Stimulated activated CD4-positive, alpha-beta T cell treated with anti-CD3 and anti-CD28 coated beads, Interleukin-2, amount 100 ng/mL, for 4 hours (primary cell): Measurements from ENCODE around the gene CDH4.
"Not testable (repeated sequence)": the region's sequence is repeated elsewhere in the genome, so short reads cannot be mapped to it uniquely, and the experiment has no call there.

ENCODE experiments used
- DNase-seq: peaks from one replicate; pipeline ENCODE4 v3.0.0-alpha.2; 2020; ENCODE audit warnings: low read depth

CDH4 gene

DNA sequence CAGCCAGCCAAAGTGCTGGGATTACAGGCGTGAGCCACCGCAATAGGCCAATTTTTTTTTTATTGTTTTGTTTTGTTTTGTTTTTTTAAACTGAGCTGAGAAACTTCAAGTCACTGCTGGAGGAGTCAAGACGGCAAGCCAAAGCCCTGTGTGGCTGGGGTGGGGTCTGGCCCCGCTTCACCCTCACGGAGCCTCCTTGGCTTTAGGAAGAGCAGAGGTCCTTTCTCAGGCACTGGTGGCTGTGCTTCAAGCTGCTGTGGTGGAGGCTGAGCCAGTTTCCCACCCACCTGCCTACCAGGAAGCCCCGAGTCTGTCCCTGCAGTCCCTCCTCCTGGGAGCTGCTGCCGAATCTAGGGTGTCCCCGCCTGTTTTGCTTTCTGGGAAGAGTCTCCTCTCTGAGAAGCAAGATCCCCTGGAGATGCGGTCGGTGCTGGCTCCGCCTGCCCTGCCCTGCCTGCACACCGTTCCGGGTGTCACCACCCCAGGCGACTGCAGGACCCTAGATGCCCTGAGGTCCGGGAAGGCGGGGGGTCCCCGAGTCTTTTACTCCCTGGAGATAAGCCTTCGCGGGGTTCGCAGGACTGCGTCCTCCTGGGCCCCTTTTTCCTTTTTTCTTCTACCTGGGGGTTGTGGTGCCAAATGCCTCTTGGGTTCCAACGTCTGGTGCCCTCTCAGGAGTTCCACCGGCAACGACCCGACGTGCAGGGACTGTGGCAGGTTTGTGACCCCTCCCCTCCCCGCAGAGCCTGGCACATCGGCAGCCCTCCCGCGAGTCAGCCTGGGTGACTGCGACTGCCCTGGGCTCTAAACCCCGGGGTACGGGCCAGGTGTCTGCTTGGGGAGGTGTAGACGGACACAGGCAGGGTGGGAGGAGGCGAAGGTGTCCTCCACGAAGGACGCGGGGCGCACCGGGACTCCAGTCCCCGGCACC lies 712.9 kb downstream of the CDH4 start:
- no peak for DNase-seq

DNA sequence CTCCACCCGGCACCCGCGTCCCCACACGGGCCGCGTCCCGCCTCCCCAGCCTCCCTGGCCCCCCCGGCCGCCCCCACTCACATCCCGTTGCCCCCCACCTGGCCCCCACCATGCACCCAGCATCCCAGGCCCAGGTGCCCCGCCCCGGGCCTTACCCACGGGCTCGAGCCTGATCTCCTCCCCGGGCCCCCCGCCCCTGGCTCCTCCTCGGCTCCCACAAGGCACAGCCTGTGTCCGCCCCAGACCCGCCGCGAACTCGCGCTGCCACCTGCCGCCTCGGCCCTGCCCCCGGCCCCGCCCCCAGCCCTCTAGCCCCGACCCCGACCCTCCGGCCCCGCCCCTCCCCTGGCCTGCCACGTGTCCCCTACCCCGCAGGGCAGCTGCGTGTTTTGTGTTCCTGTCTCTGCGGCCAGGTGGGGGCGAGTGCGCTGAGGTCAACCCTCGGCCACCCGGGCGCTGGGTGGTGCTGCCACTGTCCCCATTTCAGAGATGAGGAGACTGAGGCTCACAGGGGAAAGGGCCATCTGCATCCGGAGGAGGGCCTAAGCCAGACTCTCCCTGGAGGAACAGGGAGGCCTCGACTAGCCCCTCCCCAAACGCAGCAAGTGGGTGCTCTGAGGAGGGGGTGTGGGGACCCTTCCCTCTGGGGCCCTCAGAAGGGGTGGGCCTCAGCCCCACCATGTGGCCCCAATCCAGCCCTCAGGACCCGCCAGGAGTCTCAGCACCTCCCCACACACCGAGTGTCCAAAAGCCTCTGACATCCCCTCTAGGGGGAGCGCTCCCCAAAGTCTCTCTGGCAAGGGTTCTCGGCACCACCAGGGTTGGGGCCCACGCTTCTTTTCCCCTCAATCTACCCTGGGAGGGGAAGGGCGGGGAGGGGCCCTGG lies 713.8 kb downstream of the CDH4 start:
- DNase-seq: no peak

DNA sequence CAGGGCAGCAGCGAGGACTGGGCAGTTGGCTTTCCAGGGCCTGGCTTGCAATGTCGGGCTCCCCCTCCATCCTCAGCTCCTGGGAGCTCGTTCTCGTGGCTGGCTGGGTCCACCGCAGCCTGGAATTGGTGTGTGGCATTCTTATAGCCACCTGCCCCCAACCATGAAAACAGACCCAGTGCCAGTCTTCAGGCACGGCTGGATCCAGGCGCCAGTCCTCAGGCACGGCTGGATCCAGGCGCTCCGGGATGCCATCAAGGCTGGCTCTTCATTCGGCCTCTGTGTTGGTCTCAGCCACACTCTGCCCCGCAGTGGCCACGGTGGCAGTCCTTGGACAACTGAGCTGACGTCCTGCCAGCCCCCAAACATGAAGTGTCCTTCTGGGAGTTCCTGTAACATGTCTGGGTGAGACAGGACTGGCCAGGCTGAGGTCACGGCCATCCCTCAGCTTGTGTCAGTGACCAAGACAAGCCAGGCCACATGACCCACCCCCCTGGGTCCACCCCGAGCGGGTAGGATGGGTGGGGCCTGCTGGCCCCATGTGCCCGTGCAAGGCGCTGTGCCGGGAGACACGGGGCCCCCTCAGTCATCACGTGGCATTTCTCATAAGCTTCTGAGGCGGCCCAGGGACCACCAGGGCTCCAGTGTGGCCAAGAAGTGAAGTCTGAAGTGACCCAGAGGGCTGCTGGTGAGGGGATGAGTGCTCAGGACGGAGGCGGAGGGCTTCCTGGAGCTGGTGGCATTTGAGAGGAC lies 714.6 kb downstream of the CDH4 start:
- no peak for DNase-seq

DNA sequence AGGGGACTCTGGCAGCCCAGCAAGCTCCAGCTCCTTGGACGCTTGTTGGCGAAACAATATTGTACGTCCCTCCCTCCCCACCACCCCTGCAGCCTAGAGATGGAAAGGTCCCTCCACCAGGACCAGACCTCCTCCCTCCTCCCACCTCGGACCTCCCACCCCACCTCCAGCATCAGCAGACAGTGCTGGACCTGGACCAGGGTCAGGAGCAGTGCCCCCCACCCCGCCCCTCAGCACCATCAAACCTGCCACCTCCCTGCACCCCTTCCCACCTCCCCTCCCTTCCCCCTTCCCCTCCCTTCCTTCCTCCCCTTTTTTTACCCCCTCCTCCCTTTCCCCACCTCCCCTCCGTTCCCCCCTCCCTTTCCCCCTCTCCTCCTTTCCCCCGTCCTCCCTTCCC lies 715.2 kb downstream of the CDH4 start:
- no peak for DNase-seq

- DNase-seq: no peak
These were observed 716.2 kb downstream of the CDH4 start for GRCh38 chr20:61968036-61968810.

GRCh38 chr20:61968932-61969331 lies 716.9 kb downstream of the CDH4 start:
- no peak for DNase-seq

DNA sequence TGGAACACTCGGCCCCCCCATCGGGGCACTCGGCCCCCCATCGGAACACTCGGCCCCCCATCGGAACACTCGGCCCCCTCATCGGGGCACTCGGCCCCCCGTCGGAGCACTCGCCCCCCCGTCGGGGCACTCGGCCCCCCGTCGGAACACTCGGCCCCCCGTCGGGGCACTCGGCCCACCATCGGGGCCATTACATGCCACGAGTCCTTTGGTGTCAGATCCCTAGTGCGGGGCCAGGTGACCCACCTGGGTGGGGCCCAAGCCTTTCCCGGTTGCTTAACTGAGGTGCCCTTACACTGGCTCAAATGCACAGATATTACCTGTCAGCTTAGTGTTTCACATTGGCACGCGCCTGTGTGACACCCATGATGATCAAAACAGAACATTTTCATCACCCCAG lies 717.7 kb downstream of the CDH4 start:
- DNase-seq: no peak

- no peak for DNase-seq
These were observed 718.3 kb downstream of the CDH4 start for GRCh38 chr20:61970357-61970756.

DNA sequence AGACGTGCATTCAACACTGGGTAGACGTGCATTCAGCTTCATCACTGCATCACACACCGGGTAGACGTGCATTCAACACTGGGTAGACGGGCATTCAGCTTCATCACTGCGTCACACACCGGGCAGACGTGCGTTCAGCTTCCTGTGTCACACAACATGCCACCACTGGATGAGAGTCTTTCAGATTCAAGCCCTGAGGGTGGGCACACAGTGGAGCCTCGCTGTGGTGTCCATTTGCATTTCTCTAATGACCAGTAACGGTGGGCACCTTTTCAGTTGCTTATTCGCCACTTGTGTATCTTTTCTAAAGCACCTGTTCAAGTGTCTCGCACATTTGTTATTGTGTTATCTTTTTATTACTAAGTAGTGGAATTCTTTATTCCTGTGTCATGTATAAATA lies 719.5 kb downstream of the CDH4 start:
- DNase-seq: not testable (repeated sequence)

GRCh38 chr20:61972636-61973508 lies 720.8 kb downstream of the CDH4 start:
- no peak for DNase-seq

DNA sequence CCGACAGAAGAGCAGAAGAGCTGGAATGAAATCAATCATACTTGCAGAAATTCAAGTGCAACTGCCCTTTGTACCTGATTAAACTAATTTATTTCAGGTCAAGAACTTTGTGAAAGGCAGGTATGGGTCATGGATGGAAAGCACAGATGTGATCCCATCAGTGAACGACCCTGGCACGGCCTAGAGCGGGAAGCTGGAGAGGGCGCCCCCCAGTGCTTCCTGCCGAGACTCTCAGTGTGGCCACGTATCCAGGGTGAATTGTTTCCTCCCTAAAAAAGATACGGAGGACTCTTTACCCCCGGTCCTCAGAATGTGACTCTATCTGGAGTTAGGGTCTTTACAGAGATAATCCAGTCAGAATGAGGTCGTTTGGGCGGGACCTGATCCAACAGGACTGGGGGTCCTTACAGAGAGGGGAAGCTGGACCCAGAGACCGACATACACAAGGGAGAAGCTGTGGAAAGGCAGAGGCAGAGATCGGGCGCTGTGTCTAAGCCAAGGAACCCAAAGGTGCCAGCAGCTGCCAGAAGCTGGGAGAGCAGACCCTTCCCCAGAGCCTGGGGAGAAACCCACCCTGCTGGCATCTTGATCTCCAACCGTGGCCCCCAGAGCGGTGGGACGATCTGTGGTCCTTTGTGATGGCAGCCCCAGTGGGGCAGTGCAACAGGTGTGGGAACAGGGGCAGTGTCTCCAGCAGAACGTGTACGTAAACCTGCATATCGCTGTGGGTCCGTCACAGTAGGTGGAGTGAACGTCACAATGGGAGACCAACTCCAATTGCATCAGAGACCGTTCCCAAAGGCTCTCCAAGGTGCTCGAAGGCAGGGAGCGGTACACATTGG lies 721.7 kb downstream of the CDH4 start:
- DNase-seq: no peak

- DNase-seq: no peak
These were observed 722.2 kb downstream of the CDH4 start for GRCh38 chr20:61974357-61974665.

- no peak for DNase-seq
These were observed 723.5 kb downstream of the CDH4 start for GRCh38 chr20:61975407-61976129.

DNA sequence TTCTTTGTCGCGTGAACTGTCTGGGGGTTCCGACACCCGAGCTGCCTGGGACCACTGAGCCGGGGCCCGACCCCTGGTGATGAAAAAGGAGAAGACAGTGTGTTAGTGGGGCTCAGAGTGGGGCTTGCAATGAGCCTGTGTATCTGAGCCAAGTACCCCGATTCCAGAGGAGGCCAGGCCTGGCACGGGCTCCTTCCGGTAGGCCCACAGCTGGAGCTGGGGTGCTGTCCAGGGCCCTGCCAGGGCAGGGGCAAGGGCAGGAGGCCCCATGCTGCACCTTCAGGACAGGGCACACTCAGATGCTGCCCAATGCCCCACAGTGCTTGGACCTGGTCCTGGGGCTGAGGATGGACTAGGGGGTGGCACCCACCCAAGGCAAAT lies 724.2 kb downstream of the CDH4 start:
- no peak for DNase-seq

DNA sequence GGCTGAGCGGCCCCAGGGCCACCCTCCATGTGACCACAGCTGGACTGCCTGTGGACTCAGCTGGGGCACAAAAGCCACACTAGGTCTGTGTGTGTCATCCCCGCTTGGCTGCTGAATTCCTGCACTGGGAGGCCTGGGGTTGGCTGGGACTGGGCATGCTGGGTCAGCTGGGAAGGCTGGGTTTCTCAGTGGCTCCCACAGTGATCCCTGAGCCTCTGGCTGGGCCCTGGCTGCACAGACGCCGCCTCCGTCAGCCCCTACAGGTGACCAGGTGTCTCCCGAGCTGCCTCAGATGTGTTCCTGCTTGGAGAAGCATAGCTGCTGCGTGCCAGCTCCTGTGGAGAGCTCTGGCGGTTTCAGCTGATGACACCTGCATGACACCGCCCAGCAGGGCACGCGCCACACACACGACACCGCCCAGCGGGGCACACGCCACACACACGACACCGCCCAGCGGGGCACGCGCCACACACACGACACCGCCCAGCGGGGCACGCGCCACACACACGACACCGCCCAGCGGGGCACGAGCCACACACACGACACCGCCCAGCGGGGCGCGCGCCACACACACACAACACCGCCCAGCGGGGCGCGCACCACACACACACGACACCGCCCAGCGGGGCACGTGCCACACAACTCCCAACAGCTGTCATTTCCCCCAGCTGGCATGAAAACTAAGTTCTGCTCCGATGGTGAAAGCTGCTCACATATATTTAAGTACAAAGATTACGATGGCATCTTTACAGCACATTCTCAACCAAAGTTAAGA lies 724.8 kb downstream of the CDH4 start:
- no peak for DNase-seq

- no peak for DNase-seq
These were observed 725.3 kb downstream of the CDH4 start for GRCh38 chr20:61977419-61977786.

- DNase-seq: no peak
These were observed 726.4 kb downstream of the CDH4 start for GRCh38 chr20:61978491-61978890.

DNA sequence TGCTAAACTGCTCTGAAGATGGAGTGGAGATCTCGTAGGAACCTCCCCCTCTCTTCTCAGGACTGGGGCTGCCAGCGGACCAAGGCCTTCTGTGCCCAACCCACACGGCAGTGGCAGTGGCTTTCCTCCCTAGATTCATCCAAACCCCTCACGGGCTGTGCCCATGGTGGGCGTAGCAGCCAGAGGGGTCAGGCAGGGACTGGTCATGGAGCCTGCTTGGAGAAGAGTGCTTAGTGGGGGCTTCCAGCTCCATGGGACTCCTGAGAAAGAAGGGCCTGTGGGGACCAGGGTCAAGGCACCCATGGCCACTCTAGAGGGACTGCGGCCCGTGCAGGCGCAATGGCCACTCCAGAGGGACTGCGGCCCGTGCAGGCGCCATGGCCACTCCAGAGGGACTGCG lies 727.0 kb downstream of the CDH4 start:
- no peak for DNase-seq
